ENCODE data around the gene PCLAF. TPM values are rescaled to one million over a fixed set of nuclear protein-coding genes. Genes with fewer than 3 reads are reported as not detected.

PCLAF gene
- polyA plus RNA-seq, 3 donors, result not detected

DNA sequence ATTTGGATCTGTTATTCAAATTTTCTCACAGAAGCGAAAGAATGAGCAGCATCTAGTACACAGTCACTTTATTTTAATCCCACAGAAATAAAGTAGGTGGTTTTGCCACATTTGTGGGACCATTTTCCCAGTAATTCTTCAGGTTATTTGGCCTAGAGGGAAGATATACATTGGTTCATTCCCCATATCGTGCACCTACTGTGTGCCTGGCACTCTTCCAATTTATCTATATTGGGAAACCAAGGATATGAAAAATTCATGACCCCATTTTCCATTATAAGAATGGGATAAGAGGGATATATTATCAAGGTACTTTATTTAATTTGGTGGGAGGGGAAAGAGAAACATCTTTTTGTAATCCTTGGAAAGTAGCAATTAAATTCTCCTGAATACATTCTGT is 41.5 kb upstream of the PCLAF start:
- TF ChIP-seq, protein P1, sequence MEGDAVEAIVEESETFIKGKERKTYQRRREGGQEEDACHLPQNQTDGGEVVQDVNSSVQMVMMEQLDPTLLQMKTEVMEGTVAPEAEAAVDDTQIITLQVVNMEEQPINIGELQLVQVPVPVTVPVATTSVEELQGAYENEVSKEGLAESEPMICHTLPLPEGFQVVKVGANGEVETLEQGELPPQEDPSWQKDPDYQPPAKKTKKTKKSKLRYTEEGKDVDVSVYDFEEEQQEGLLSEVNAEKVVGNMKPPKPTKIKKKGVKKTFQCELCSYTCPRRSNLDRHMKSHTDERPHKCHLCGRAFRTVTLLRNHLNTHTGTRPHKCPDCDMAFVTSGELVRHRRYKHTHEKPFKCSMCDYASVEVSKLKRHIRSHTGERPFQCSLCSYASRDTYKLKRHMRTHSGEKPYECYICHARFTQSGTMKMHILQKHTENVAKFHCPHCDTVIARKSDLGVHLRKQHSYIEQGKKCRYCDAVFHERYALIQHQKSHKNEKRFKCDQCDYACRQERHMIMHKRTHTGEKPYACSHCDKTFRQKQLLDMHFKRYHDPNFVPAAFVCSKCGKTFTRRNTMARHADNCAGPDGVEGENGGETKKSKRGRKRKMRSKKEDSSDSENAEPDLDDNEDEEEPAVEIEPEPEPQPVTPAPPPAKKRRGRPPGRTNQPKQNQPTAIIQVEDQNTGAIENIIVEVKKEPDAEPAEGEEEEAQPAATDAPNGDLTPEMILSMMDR (IDR thresholded peaks at IDR 0.05), result no peak
- H3K27ac Mint-ChIP-seq, result peak overlapping the region in 1 of 7 donors; percentile 14
- Histone ChIP-seq H3K9me3 (replicated peaks in 1 of 2; ENCODE audit: control insufficient read depth in 1 of 2, insufficient read depth in 1 of 2, low read length in 2 of 2) (no peaks in the 10 kb centered on the region), H4K20me1 (ENCODE audit: insufficient read depth, low read length) (no peaks in the 10 kb centered on the region), H3K4me1 (ENCODE audit: control insufficient read depth in 1 of 2, insufficient read depth in 2 of 2, low read length in 2 of 2) (peaks cover 2 to 6% of the 10 kb centered on the region in 2 donors), H2AFZ (ENCODE audit: insufficient read depth, low read depth, low read length, poor library complexity, severe bottlenecking) (no peak overlapping the region), H3K9ac (ENCODE audit: insufficient read depth, low read length, poor library complexity, severe bottlenecking) (no peak overlapping the region), H3K27ac (ENCODE audit: low read depth in 1 of 2, low read length in 2 of 2) (no peak overlapping the region), H3K79me2 (ENCODE audit: insufficient read depth, low read length) (no peaks in the 10 kb centered on the region), H3K27me3 (ENCODE audit: control insufficient read depth in 2 of 2, insufficient read depth in 2 of 2, low read length in 2 of 2) (no peaks in the 10 kb centered on the region), H3K4me3 (replicated peaks in 1 of 3; ENCODE audit: low read depth in 2 of 3, low read length in 3 of 3) (no peak overlapping the region), H3K4me2 (replicated peaks; ENCODE audit: extremely low read depth, low read length, poor library complexity, severe bottlenecking) (no peak overlapping the region), H3K36me3 (replicated peaks in 1 of 2; ENCODE audit: control insufficient read depth in 1 of 2, insufficient read depth in 2 of 2, low read length in 2 of 2) (peaks cover 73 to 98% of the 10 kb centered on the region in 2 donors)
- DNase-seq, result no peak
- H3K27me3 Mint-ChIP-seq (ENCODE audit: low read depth in 3 of 3), result peaks cover 0 to 3% (median 0%) of the 10 kb centered on the region in 3 donors
- intact Hi-C loops (cut with micrococcal nuclease), result no loop called here
- H3K4me3 Mint-ChIP-seq, result no peak overlapping the region
- peaks cover 68 to 97% of the 10 kb centered on the region in 2 donors for H3K36me3 Mint-ChIP-seq
- H3K9me3 Mint-ChIP-seq, result no peaks in the 10 kb centered on the region
- H3K4me1 Mint-ChIP-seq, result peaks cover 10% of the 10 kb centered on the region
- WGBS (ENCODE audit: insufficient coverage), result no CpG with 5 or more reads among the region's 2 CpGs

DNA sequence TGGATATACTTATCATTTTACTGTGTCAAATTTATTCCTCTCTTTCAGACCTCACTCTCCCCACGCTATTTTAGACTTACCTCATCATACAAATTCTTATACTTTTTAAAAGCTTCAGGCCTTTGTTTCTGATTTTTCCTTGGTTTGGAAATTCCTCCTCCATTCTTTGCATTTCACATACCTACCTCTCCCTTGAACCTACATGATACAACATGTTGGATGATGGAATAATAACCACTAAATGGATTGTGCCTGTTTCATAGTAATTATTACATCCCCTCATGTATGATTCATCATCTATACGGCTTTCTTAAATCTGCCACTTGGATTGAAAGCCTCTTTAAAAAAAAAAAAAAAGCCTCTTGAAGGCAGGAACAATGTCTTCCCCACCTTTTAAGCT is 31.0 kb upstream of the PCLAF start:
- H4K20me1 ChIP-seq (ENCODE audit: insufficient read depth, low read length), result peaks cover 6% of the 10 kb centered on the region
- H3K9ac ChIP-seq (ENCODE audit: insufficient read depth, low read length, poor library complexity, severe bottlenecking), result no peak overlapping the region
- Mint-ChIP-seq H3K9me3 (no peaks in the 10 kb centered on the region), H3K27ac (no peak overlapping the region), H3K36me3 (peaks cover 75 to 96% of the 10 kb centered on the region in 2 donors), H3K4me1 (no peaks in the 10 kb centered on the region), H3K27me3 (ENCODE audit: low read depth in 3 of 3) (no peaks in the 10 kb centered on the region), H3K4me3 (no peak overlapping the region)
- 100% methylated on average over 1 of the region's 2 CpGs for WGBS (ENCODE audit: insufficient coverage)
- H3K79me2 ChIP-seq (ENCODE audit: insufficient read depth, low read length), result no peaks in the 10 kb centered on the region
- H3K4me3 ChIP-seq (replicated peaks in 1 of 3; ENCODE audit: low read depth in 2 of 3, low read length in 3 of 3), result no peak overlapping the region
- no peak for DNase-seq
- H2AFZ ChIP-seq (ENCODE audit: insufficient read depth, low read depth, low read length, poor library complexity, severe bottlenecking), result no peak overlapping the region
- TF ChIP-seq, protein P1 (IDR thresholded peaks at IDR 0.05), result no peak
- no peak overlapping the region for H3K27ac ChIP-seq (ENCODE audit: low read depth in 1 of 2, low read length in 2 of 2)
- intact Hi-C loops (cut with micrococcal nuclease), result no loop called here
- no peak overlapping the region for H3K4me2 ChIP-seq (replicated peaks; ENCODE audit: extremely low read depth, low read length, poor library complexity, severe bottlenecking)
- no peaks in the 10 kb centered on the region for H3K4me1 ChIP-seq (ENCODE audit: control insufficient read depth in 1 of 2, insufficient read depth in 2 of 2, low read length in 2 of 2)
- H3K9me3 ChIP-seq (replicated peaks in 1 of 2; ENCODE audit: control insufficient read depth in 1 of 2, insufficient read depth in 1 of 2, low read length in 2 of 2), result no peaks in the 10 kb centered on the region
- H3K36me3 ChIP-seq (replicated peaks in 1 of 2; ENCODE audit: control insufficient read depth in 1 of 2, insufficient read depth in 2 of 2, low read length in 2 of 2), result peaks cover 78 to 97% of the 10 kb centered on the region in 2 donors
- H3K27me3 ChIP-seq (ENCODE audit: control insufficient read depth in 2 of 2, insufficient read depth in 2 of 2, low read length in 2 of 2), result no peaks in the 10 kb centered on the region

All from CD14-positive monocyte (primary cell).